Skeletal muscle satellite cell (primary cell): ENCODE data around the gene BPIFB3.
"Not testable (repeated sequence)": the region's sequence is repeated elsewhere in the genome, so short reads cannot be mapped to it uniquely, and the experiment has no call there.

ENCODE experiments used
- H3K27me3 ChIP-seq: 2 replicates; pipeline ENCODE4 v1.7.0; 2013; ENCODE audit warnings: low read length; ENCODE audit not compliant: control insufficient read depth, insufficient read depth
- H3K36me3 ChIP-seq: 2 replicates; pipeline ENCODE4 v1.7.0; 2013; ENCODE audit warnings: mild to moderate bottlenecking, control low read depth, low read length; ENCODE audit not compliant: insufficient read depth
- H3K4me1 ChIP-seq: 2 replicates; pipeline ENCODE4 v1.7.0; 2013; ENCODE audit warnings: low read length; ENCODE audit not compliant: control insufficient read depth, insufficient read depth
- H3K4me2 ChIP-seq: 2 replicates; pipeline ENCODE4 v1.7.0; 2013; ENCODE audit warnings: mild to moderate bottlenecking, low read length
- H3K4me3 ChIP-seq: 2 replicates; pipeline ENCODE4 v1.7.0; 2013; ENCODE audit warnings: low read length
- H3K9ac ChIP-seq: 2 replicates; pipeline ENCODE4 v1.7.0; 2013; ENCODE audit warnings: mild to moderate bottlenecking, low read depth, low read length, moderate library complexity
- H3K9me3 ChIP-seq: replicated peaks from 2 replicates; pipeline ENCODE4 v1.7.0; 2013; ENCODE audit warnings: mild to moderate bottlenecking, control low read depth, low read length

Gene BPIFB3

DNA sequence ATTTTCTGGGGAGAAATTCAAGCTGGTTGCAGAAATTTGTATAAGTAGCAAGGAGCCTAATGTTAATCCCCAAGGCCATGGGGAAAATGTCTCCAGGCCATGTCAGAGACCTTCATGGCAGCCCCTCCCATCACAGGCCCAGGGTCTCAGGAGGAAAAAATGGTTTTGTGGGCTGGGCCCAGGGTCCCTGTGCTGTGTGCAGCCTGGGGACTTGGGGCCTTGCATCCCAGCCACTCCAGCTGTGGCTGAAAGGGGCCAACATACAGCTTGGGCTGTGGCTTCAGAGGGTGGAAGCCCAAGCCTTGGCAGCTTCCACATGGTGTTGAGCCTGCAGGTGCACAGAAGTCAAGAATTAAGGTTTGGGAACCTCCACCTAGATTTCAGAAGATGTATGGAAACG lies 68.6 kb downstream of the BPIFB3 start:
- not testable (repeated sequence) for H3K4me1 ChIP-seq, H3K4me3 ChIP-seq

More for the DNA sequence above, 68.6 kb downstream of the BPIFB3 start:
- not testable (repeated sequence) for H3K36me3 ChIP-seq, H3K4me2 ChIP-seq, H3K9ac ChIP-seq, H3K9me3 ChIP-seq
- peaks cover 16% of the 10 kb centered on the region for H3K27me3 ChIP-seq
